SK-N-SH (cell line): ENCODE data around the gene DDX21. TPM values are rescaled to one million over a fixed set of nuclear protein-coding genes. Genes with fewer than 3 reads are reported as not detected.

Source experiments
- CTCF ChIA-PET: fragments of 300-600, 350-600 bp; formaldehyde crosslinking; extraction: SDS; loops from one replicate; lab custom pipeline; 2021; lab: Yijun Ruan, JAX
- POLR2A ChIA-PET: fragments of 350-600 bp; sonication (Branson Sonifier 250); formaldehyde crosslinking; extraction: SDS; loops from one replicate; lab custom pipeline; 2020; ENCODE audit warnings: antibody characterized with exemption, inconsistent platforms; lab: Yijun Ruan, JAX
- DNase-seq: peaks from one replicate; pipeline ENCODE4 v3.0.0; 2012
- H2AFZ ChIP-seq: fragments of 200-600 bp; sonication (generic); 2 replicates; pipeline ENCODE4 v1.8.1; 2016; ENCODE audit warnings: antibody characterized with exemption, mild to moderate bottlenecking, low read depth
- H3F3A ChIP-seq: fragments of 200-600 bp; sonication (generic); replicated peaks from 2 replicates; pipeline ENCODE3; 2016; ENCODE audit warnings: antibody characterized with exemption, mild to moderate bottlenecking; ENCODE audit not compliant: insufficient read depth
- H3K27ac ChIP-seq, 2 experiments: fragments of 200-500 bp in 1 of 2; fragments of 200-600 bp in 1 of 2; sonication (Bioruptor generic) in 1 of 2; sonication (generic), shearing (Covaris generic) in 1 of 2; 2 replicates each; pipeline versions ENCODE4 v1.5.1 to v1.6.1; 2014 to 2016; ENCODE audit warnings: low read depth in 2 of 2, inconsistent platforms in 1 of 2, low read length in 1 of 2, mild to moderate bottlenecking in 1 of 2, mixed read lengths in 1 of 2
- H3K27me3 ChIP-seq: fragments of 200-600 bp; sonication (generic), shearing (Covaris generic); 2 replicates; pipeline ENCODE4 v1.6.1; 2016; ENCODE audit warnings: mixed run types; ENCODE audit not compliant: insufficient read depth
- H3K36me3 ChIP-seq, 2 experiments: fragments of 200-500 bp in 1 of 2; fragments of 200-600 bp in 1 of 2; sonication (Bioruptor generic) in 1 of 2; sonication (generic) in 1 of 2; replicated peaks in 1 of 2; 2 replicates each; pipeline versions ENCODE3 to v1.5.1; 2014 to 2016; ENCODE audit warnings: low read length in 1 of 2, mild to moderate bottlenecking in 1 of 2; ENCODE audit not compliant: insufficient read depth in 2 of 2, control insufficient read depth in 1 of 2
- H3K4me1 ChIP-seq, 2 experiments: fragments of 200-500 bp in 1 of 2; fragments of 200-600 bp in 1 of 2; sonication (Bioruptor generic) in 1 of 2; sonication (generic), shearing (Covaris generic) in 1 of 2; 2 replicates each; pipeline versions ENCODE4 v1.5.1 to v1.6.1; 2014 to 2016; ENCODE audit warnings: low read depth in 1 of 2, low read length in 1 of 2, mixed run types in 1 of 2; ENCODE audit not compliant: insufficient read depth in 2 of 2, control insufficient read depth in 1 of 2
- H3K4me2 ChIP-seq: fragments of 200-600 bp; sonication (generic), shearing (Covaris generic); 2 replicates; pipeline ENCODE4 v1.6.1; 2017; ENCODE audit warnings: mixed run types
- H3K4me3 ChIP-seq, 2 experiments: fragments of 200-500 bp in 1 of 2; fragments of 200-600 bp in 1 of 2; sonication (Bioruptor generic) in 1 of 2; sonication (generic), shearing (Covaris generic) in 1 of 2; 2 replicates each; pipeline versions ENCODE4 v1.5.1 to v1.8.1; 2014 to 2016; ENCODE audit warnings: low read depth in 2 of 2, inconsistent platforms in 1 of 2, low read length in 1 of 2, mild to moderate bottlenecking in 1 of 2, mixed read lengths in 1 of 2, moderate library complexity in 1 of 2
- H3K79me2 ChIP-seq: fragments of 200-600 bp; sonication (generic); 2 replicates; pipeline ENCODE4 v1.8.1; 2017; ENCODE audit warnings: mild to moderate bottlenecking; ENCODE audit not compliant: insufficient read depth
- H3K9ac ChIP-seq: fragments of 200-600 bp; sonication (generic); 2 replicates; pipeline ENCODE4 v1.6.1; 2017; ENCODE audit warnings: mixed run types
- H3K9me2 ChIP-seq: fragments of 200-600 bp; sonication (generic); 2 replicates; pipeline ENCODE4 v1.6.1; 2017; ENCODE audit warnings: mixed run types
- H3K9me3 ChIP-seq: fragments of 200-600 bp; sonication (generic); 2 replicates; pipeline ENCODE4 v1.6.1; 2017; ENCODE audit warnings: mixed run types, mild to moderate bottlenecking, moderate library complexity
- H4K20me1 ChIP-seq: fragments of 200-600 bp; sonication (generic); 2 replicates; pipeline ENCODE4 v1.6.1; 2017; ENCODE audit warnings: mild to moderate bottlenecking, mixed run types; ENCODE audit not compliant: insufficient read depth
- CHD2 ChIP-seq: fragments of 150-350 bp; IDR thresholded peaks from 2 replicates; pipeline ENCODE4 v1.6.1; 2018; ENCODE audit warnings: low read length; ENCODE audit not compliant: partially characterized antibody
- EP300 ChIP-seq, 2 experiments: IDR thresholded peaks; 2 replicates each; pipeline versions ENCODE4 v1.4.0 to v1.6.1; 2012; ENCODE audit warnings: borderline replicate concordance in 1 of 2, low read depth in 1 of 2, low read length in 1 of 2
- FOSL2 ChIP-seq: IDR thresholded peaks from 2 replicates; pipeline ENCODE4 v1.4.0; 2012; ENCODE audit warnings: low read depth, mild to moderate bottlenecking, moderate library complexity, borderline replicate concordance
- GABPA ChIP-seq: IDR thresholded peaks from 2 replicates; pipeline ENCODE4 v1.4.0; 2012; ENCODE audit warnings: low read depth, mild to moderate bottlenecking
- JUND ChIP-seq: IDR thresholded peaks from 2 replicates; pipeline ENCODE4 v1.4.0; 2012
- NFIC ChIP-seq: IDR thresholded peaks from 2 replicates; pipeline ENCODE4 v1.4.0; 2012; ENCODE audit warnings: borderline replicate concordance
- NRF1 ChIP-seq: IDR thresholded peaks from 2 replicates; pipeline ENCODE4 v1.6.1; 2012; ENCODE audit warnings: low read depth, mild to moderate bottlenecking, low read length
- POLR2AphosphoS5 ChIP-seq: IDR thresholded peaks from 2 replicates; pipeline ENCODE4 v1.6.1; 2012; ENCODE audit warnings: low read depth, low read length
- RFX5 ChIP-seq: IDR thresholded peaks from 2 replicates; pipeline ENCODE4 v1.6.1; 2012; ENCODE audit warnings: mild to moderate bottlenecking, improper control_type of control experiment, low read length
- RXRA ChIP-seq: IDR thresholded peaks from 2 replicates; pipeline ENCODE4 v1.4.0; 2012; ENCODE audit warnings: low read depth, mild to moderate bottlenecking, borderline replicate concordance
- SMC3 ChIP-seq: IDR thresholded peaks from 2 replicates; pipeline ENCODE4 v1.6.1; 2012; ENCODE audit warnings: low read depth, low read length, improper control_type of control experiment
- TAF1 ChIP-seq: IDR thresholded peaks from 2 replicates; pipeline ENCODE4 v1.6.1; 2012; ENCODE audit warnings: low read depth, mild to moderate bottlenecking, low read length, moderate library complexity, borderline replicate concordance
- TCF12 ChIP-seq: IDR thresholded peaks from 2 replicates; pipeline ENCODE4 v1.4.0; 2012
- TEAD4 ChIP-seq: IDR thresholded peaks from 2 replicates; pipeline ENCODE4 v1.4.0; 2012; ENCODE audit warnings: mild to moderate bottlenecking, borderline replicate concordance; ENCODE audit not compliant: insufficient read depth
- WGBS: methylation state at CpG from one replicate; pipeline ENCODE4 v1.1.6; 2017; ENCODE audit warnings: low lambda C conversion rate; 5-methylcytosine and 5-hydroxymethylcytosine counted together
- polyA plus RNA-seq, 3 experiments: library from polyadenylated mRNA; depleted of rRNA; stranded (reverse); fragments of >200 nt; gene quantifications; 2 replicates each; pipeline ENCODE4 v1.2.3, GENCODE V29; 2012
- TF ChIP-seq, protein P1 (sequence below): fragments of 200-600 bp; sonication (generic); IDR thresholded peaks from 2 replicates; pipeline ENCODE4 v1.6.1; 2017; ENCODE audit warnings: antibody characterized with exemption, mild to moderate bottlenecking, moderate library complexity
- TF ChIP-seq, protein P2 (sequence below): fragments of 150-350 bp; IDR thresholded peaks from 2 replicates; pipeline ENCODE4 v1.6.1; 2017; ENCODE audit warnings: antibody characterized with exemption, low read length, low read depth, borderline replicate concordance
- TF ChIP-seq, protein P3 (sequence below): IDR thresholded peaks from 2 replicates; pipeline ENCODE4 v1.4.0; 2012; ENCODE audit warnings: low read depth, borderline replicate concordance
- TF ChIP-seq, protein P4 (sequence below): IDR thresholded peaks from 2 replicates; pipeline ENCODE4 v1.4.0; 2012; ENCODE audit warnings: low read depth, borderline replicate concordance
- TF ChIP-seq, protein P5 (sequence below): fragments of 150-350 bp; IDR thresholded peaks from 2 replicates; pipeline ENCODE4 v1.6.1; 2016; ENCODE audit warnings: mild to moderate bottlenecking, low read depth, low read length

The DDX21 gene
- polyA plus RNA-seq, 1 of the 3 experiments (the other 2 are of a cell fraction), result 40.1 TPM

DNA sequence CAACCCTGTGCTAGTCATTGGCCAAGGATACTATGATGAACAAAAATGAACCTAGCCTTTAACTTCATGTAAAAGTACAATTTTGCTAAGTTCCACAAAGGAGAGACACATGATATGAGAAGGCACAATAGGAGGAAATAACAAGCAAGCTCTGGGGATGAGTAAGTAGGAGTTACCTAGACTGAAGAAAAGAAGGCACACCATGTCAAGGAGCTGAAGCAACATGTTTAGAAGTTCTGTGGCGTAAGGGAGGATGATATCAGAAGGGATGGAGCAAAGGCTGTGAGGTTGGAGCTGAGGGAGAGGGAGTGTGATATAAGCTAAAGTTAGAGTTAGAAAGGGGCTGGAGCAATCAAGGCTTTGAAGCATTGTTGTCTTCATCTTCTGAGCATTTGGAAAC, 58.2 kb downstream of the DDX21 start:
- H3K79me2 ChIP-seq, result no peaks in the 10 kb centered on the region
- TF ChIP-seq, protein P1, sequence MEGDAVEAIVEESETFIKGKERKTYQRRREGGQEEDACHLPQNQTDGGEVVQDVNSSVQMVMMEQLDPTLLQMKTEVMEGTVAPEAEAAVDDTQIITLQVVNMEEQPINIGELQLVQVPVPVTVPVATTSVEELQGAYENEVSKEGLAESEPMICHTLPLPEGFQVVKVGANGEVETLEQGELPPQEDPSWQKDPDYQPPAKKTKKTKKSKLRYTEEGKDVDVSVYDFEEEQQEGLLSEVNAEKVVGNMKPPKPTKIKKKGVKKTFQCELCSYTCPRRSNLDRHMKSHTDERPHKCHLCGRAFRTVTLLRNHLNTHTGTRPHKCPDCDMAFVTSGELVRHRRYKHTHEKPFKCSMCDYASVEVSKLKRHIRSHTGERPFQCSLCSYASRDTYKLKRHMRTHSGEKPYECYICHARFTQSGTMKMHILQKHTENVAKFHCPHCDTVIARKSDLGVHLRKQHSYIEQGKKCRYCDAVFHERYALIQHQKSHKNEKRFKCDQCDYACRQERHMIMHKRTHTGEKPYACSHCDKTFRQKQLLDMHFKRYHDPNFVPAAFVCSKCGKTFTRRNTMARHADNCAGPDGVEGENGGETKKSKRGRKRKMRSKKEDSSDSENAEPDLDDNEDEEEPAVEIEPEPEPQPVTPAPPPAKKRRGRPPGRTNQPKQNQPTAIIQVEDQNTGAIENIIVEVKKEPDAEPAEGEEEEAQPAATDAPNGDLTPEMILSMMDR, result no peak
- TF ChIP-seq POLR2AphosphoS5, result no peak
- ChIA-PET POLR2A (no interaction called here), CTCF (interaction anchor here (0.9 kb wide), 1 partner anchor 21 kb away, joined by 3 read pairs; no protein-coding TSS in a partner anchor)
- no peaks in the 10 kb centered on the region for H3K27me3 ChIP-seq
- no peak for DNase-seq
- H3K9me2 ChIP-seq, result no peaks in the 10 kb centered on the region
- H3K36me3 ChIP-seq, result peaks cover 36 to 52% of the 10 kb centered on the region in 2 experiments
- H3F3A ChIP-seq, result peaks cover 7% of the 10 kb centered on the region
- H3K4me1 ChIP-seq, result no peaks in the 10 kb centered on the region
- H3K9me3 ChIP-seq, result no peaks in the 10 kb centered on the region
- H3K27ac ChIP-seq, result no peak overlapping the region
- 95% methylated on average over 1 of the region's 1 CpG for WGBS
- no peak overlapping the region for H2AFZ ChIP-seq
- no peak overlapping the region for H3K9ac ChIP-seq
- H3K4me3 ChIP-seq, result no peak overlapping the region
- no peaks in the 10 kb centered on the region for H4K20me1 ChIP-seq
- no peak overlapping the region for H3K4me2 ChIP-seq

DNA sequence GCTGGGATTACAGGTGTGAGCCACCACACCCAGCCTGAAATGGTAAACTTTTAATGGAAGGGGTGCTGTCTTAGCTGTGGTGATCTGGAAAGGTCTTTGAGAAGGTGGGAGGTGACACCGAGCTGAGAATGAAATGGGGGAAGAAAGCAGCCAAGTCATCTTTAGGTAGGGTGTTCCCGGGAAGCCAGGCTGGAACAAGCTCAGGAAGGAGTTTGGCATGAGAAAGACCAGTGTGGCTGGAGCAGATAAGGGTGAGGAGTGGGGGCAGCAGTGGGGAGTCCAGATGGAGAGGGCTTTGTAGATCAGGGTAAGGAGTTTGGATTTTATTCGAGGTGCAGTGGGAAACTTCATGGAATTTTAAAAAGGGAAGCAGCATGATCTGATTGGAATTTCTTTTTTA, 62.6 kb downstream of the DDX21 start:
- H3K9ac ChIP-seq, result no peak overlapping the region
- H3K79me2 ChIP-seq, result no peaks in the 10 kb centered on the region
- no peak overlapping the region for H3K27ac ChIP-seq
- no peaks in the 10 kb centered on the region for H3K4me1 ChIP-seq
- ChIA-PET CTCF (interaction anchor here (0.8 to 2.0 kb wide), 3 partner anchors 11 to 780 kb away, joined by 3 to 5 read pairs (median 4); no protein-coding TSS in a partner anchor), POLR2A (no interaction called here)
- H3K9me3 ChIP-seq, result no peaks in the 10 kb centered on the region
- H3F3A ChIP-seq, result peaks cover 3% of the 10 kb centered on the region
- no peaks in the 10 kb centered on the region for H3K27me3 ChIP-seq
- H3K36me3 ChIP-seq, result peaks cover 20% of the 10 kb centered on the region in 2 experiments
- no peak overlapping the region for H3K4me2 ChIP-seq
- WGBS, result 77% methylated on average over 3 of the region's 3 CpGs
- H3K9me2 ChIP-seq, result no peaks in the 10 kb centered on the region
- H2AFZ ChIP-seq, result no peak overlapping the region
- DNase-seq, result no peak
- no peaks in the 10 kb centered on the region for H4K20me1 ChIP-seq
- no peak overlapping the region for H3K4me3 ChIP-seq
- TF ChIP-seq, protein P2, sequence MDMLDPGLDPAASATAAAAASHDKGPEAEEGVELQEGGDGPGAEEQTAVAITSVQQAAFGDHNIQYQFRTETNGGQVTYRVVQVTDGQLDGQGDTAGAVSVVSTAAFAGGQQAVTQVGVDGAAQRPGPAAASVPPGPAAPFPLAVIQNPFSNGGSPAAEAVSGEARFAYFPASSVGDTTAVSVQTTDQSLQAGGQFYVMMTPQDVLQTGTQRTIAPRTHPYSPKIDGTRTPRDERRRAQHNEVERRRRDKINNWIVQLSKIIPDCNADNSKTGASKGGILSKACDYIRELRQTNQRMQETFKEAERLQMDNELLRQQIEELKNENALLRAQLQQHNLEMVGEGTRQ, result no peak
- TF ChIP-seq, protein P3, sequence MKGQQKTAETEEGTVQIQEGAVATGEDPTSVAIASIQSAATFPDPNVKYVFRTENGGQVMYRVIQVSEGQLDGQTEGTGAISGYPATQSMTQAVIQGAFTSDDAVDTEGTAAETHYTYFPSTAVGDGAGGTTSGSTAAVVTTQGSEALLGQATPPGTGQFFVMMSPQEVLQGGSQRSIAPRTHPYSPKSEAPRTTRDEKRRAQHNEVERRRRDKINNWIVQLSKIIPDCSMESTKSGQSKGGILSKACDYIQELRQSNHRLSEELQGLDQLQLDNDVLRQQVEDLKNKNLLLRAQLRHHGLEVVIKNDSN, result no peak
- TF ChIP-seq TCF12 (no peak), NRF1 (no peak), JUND (no peak), SMC3 (no peak), NFIC (no peak), EP300 (IDR thresholded peaks at IDR 0.05; ENCODE audit: borderline replicate concordance in 1 of 2, low read depth in 1 of 2, low read length in 1 of 2) (no peak), FOSL2 (no peak), RXRA (no peak), POLR2AphosphoS5 (no peak), CHD2 (no peak), GABPA (no peak), RFX5 (no peak), TAF1 (no peak), TEAD4 (no peak)
- TF ChIP-seq, protein P4, sequence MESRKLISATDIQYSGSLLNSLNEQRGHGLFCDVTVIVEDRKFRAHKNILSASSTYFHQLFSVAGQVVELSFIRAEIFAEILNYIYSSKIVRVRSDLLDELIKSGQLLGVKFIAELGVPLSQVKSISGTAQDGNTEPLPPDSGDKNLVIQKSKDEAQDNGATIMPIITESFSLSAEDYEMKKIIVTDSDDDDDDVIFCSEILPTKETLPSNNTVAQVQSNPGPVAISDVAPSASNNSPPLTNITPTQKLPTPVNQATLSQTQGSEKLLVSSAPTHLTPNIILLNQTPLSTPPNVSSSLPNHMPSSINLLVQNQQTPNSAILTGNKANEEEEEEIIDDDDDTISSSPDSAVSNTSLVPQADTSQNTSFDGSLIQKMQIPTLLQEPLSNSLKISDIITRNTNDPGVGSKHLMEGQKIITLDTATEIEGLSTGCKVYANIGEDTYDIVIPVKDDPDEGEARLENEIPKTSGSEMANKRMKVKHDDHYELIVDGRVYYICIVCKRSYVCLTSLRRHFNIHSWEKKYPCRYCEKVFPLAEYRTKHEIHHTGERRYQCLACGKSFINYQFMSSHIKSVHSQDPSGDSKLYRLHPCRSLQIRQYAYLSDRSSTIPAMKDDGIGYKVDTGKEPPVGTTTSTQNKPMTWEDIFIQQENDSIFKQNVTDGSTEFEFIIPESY, result no peak
- TF ChIP-seq, protein P1, result no peak
- TF ChIP-seq, protein P5, sequence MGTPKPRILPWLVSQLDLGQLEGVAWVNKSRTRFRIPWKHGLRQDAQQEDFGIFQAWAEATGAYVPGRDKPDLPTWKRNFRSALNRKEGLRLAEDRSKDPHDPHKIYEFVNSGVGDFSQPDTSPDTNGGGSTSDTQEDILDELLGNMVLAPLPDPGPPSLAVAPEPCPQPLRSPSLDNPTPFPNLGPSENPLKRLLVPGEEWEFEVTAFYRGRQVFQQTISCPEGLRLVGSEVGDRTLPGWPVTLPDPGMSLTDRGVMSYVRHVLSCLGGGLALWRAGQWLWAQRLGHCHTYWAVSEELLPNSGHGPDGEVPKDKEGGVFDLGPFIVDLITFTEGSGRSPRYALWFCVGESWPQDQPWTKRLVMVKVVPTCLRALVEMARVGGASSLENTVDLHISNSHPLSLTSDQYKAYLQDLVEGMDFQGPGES, result no peak
